Muscle layer of colon (tissue), 2 donors: Measurements from ENCODE around the gene DNLZ.

ENCODE experiments used
- H3K27ac ChIP-seq: one replicate; pipeline ENCODE4 v1.7.0; 2013; ENCODE audit warnings: low read depth, mild to moderate bottlenecking, low read length, moderate library complexity
- H3K27me3 ChIP-seq, 2 donors: one replicate each; pipeline ENCODE4 v1.7.0; 2013; ENCODE audit warnings: low read length in 2 of 2, mild to moderate bottlenecking in 2 of 2; ENCODE audit not compliant: insufficient read depth in 2 of 2, control insufficient read depth in 1 of 2
- H3K36me3 ChIP-seq: one replicate; pipeline ENCODE4 v1.7.0; 2013; ENCODE audit warnings: mild to moderate bottlenecking, low read length; ENCODE audit not compliant: insufficient read depth
- H3K4me1 ChIP-seq: one replicate; pipeline ENCODE4 v1.7.0; 2013; ENCODE audit warnings: mild to moderate bottlenecking, low read length; ENCODE audit not compliant: insufficient read depth
- H3K4me3 ChIP-seq, 2 donors: one replicate each; pipeline ENCODE4 v1.7.0; 2013; ENCODE audit warnings: low read length in 2 of 2, low read depth in 1 of 2, mild to moderate bottlenecking in 1 of 2, moderate library complexity in 1 of 2
- H3K9ac ChIP-seq: one replicate; pipeline ENCODE4 v1.7.0; 2013; ENCODE audit warnings: low read length
- H3K9me3 ChIP-seq: one replicate; pipeline ENCODE4 v1.7.0; 2013; ENCODE audit warnings: mild to moderate bottlenecking, low read length
- donor health status: abdominal sarcoma.
- donor health status: Adenocarcinoma of cecum.

The DNLZ gene

DNA sequence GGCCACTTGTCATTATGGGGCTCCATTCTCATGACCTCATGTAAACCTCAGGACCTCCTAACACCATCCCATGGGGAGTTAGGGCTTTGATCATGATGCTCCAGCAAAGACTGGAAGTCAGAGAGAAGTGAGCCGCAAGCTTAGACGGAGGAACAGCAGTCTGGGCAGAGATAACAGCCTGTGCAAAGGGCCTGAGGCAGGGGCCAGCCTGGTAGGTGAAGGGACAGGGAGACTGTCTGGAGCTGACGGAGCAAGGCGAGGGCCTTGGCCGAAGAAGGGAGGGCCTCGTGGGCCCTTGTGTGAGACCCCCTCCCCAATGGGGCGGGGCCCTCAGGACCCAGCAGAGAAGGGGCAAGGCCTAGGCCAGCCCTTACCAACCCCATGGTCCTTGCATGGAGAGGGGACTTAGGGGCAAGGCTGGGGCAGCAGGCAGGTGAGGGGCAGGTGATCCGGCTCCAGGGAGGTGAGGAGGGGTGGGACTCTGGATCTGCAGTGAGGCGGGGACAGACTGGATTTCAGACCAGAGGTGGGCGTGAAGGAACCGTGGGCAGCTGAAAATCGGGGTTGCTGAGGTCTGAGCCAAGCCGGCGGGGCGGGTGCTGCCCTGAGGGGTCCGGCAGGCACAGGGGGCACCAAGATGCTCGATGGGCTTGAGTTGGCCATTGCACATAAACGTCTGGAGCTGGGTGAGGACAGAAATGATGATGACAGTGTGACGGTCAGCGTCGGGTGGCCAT lies 18.8 kb downstream of the DNLZ start:
- Histone ChIP-seq H3K9me3 (no peaks in the 10 kb centered on the region), H3K4me1 (peaks cover 12% of the 10 kb centered on the region), H3K27me3 (no peaks in the 10 kb centered on the region), H3K27ac (no peak overlapping the region), H3K4me3 (no peak overlapping the region), H3K36me3 (no peaks in the 10 kb centered on the region), H3K9ac (no peak overlapping the region)

DNA sequence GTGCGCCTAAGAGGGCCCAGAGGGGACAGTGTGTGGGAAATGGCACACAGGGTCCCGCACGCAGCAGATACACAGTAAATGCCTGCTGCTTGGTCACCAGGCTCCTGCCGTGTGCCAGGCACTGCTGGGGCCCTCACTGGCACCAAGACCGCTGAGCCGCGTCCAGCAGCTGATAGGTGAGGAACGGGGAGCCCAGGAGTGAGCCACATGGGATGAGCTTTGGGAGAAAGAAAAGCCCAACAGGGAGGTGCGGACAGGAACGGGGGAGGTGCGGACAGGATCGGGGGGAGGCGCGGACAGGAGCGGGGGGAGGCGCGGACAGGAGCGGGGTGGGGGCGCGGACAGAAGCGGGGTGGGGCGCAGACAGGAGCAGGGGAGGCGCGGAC lies 19.7 kb downstream of the DNLZ start:
- Histone ChIP-seq H3K4me3 (no peak overlapping the region), H3K9me3 (no peaks in the 10 kb centered on the region), H3K4me1 (peaks cover 12% of the 10 kb centered on the region), H3K27ac (no peak overlapping the region), H3K9ac (no peak overlapping the region), H3K36me3 (no peaks in the 10 kb centered on the region), H3K27me3 (no peaks in the 10 kb centered on the region)

DNA sequence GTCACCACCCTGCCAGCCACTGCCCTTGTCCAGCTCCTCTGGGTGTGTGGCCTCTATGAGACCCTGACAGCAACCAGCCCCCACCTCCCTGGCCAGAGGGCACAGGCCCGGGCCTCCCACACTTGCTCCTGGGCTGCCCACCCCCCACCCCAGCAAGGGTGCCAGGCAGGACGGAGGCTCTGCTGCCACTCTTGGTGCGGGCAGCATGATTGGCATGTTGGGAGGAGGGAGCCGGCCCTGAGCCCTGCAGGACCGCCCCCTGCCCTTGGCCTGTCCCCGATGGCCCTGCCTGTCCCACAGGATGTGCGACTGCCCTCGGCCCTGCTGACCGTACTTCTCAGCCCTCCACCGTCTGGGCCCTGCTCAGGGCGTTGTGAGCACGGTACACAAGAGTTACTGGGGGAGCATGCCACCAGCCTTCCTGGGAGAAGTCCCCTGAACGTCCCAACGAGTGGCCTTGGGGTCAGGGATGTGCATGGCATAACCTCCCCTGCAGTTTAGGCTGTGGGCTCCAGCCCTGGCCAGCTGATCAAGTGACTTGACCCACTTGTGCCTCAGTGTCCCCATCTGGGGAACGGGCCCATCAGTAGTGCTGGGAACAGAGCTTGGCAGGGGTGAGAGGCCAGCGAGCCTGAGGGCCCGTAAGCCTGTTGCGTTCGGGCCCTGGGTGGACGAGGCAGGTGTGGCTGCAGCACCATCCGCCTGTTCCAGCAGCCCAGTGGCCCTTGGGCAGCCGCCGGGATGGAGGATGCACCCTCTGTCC lies 20.2 kb downstream of the DNLZ start:
- Histone ChIP-seq H3K9ac (no peak overlapping the region), H3K27ac (no peak overlapping the region), H3K27me3 (no peaks in the 10 kb centered on the region)

DNA sequence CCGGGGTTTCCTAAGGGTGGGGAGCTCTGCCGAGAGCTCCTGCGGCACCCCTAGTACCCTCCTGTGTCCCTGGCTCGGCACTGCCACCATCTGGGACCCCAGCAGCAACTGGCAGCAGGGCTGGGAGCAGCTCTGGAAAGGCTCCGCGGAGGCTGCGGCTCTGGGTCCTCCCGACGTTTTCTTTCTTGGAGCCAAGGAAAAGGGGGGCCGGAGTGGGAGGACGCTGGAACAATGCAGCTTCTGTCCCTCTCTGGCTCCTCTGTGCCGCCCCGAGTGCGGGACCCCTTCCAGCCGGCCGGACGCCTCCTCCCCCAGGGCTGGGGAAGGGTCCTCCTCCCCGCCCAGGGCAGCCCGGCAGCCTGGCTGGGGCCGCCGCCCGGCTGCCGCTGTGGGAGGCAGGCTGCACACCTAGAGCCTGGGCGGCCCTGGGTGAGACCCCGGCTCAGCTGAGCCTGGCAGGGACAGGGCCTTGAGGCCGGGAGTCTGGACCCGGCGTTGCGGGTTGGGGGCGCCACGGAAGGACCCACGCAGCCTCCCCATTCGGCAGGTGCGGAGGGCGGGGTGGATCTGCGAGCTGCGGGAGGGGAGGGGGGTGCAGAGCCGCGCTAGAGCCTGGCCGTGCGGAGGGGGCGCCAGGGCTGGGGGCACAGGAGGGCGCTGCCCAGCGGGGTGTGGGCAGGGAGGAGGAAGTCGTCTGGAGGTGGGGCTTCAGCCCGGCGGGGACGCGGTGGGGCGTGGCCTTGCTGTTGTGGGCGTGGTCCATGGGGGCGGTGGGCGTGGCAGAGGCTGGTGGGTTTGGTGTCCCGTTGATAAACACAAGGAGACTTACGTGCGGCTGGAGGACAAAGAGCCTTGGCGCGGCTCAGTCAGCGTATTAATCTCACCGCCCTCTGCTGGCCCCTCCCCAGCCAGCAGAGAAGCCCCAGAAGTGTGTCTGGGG lies 21.1 kb downstream of the DNLZ start:
- H3K27ac ChIP-seq: no peak overlapping the region
- H3K9ac ChIP-seq: peak overlapping the region; percentile 15
- peaks cover 12% of the 10 kb centered on the region for H3K4me1 ChIP-seq
- no peaks in the 10 kb centered on the region for H3K36me3 ChIP-seq
- no peaks in the 10 kb centered on the region for H3K27me3 ChIP-seq
- H3K9me3 ChIP-seq: no peaks in the 10 kb centered on the region
- peak overlapping the region; percentile 45 to 63 for H3K4me3 ChIP-seq

More for the DNA sequence above, 20.2 kb downstream of the DNLZ start:
- no peaks in the 10 kb centered on the region for H3K36me3 ChIP-seq
- peak overlapping the region in 1 of 2 donors; percentile 45 for H3K4me3 ChIP-seq
- H3K4me1 ChIP-seq: peaks cover 12% of the 10 kb centered on the region
- H3K9me3 ChIP-seq: no peaks in the 10 kb centered on the region

- peak overlapping the region; percentile 45 to 63 for H3K4me3 ChIP-seq
- no peaks in the 10 kb centered on the region for H3K27me3 ChIP-seq
- peaks cover 12% of the 10 kb centered on the region for H3K4me1 ChIP-seq
- H3K9me3 ChIP-seq: no peaks in the 10 kb centered on the region
- H3K27ac ChIP-seq: no peak overlapping the region
- no peaks in the 10 kb centered on the region for H3K36me3 ChIP-seq
- peak overlapping the region; percentile 15 for H3K9ac ChIP-seq
Observed at GRCh38 chr9:136341769-136342168, 21.8 kb downstream of the DNLZ start.

DNA sequence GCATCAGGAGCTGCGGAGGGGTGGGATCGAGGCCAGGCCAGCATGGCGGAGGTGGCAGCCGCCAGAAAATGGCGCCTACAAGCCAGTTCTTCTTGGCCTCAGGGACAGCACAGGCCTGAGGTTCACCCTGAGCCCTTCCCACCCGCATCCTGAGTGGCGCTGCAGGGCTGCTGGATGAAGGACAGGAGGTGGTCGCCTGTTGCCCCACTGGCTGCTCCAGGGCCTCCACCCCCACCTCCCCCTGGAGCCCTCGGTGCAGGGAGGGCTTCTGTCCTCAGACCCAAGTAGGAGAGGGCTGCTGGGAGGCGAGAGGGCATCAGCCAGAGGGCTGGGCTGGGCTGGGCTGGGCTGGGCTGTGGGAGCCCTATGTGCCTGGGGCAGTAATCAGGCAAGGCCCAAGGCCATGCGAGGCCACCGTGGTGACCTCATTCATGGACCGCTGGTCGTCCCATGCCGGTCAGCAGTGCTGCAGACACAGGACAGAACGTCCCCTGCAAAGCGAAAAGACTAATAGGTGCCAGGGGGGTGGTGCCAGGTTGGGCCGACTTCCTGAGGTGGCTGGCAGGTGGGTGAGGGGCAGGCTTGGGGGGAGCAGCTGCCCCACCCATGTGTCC lies 22.4 kb downstream of the DNLZ start:
- Histone ChIP-seq H3K27me3 (no peaks in the 10 kb centered on the region), H3K36me3 (no peaks in the 10 kb centered on the region), H3K9ac (no peak overlapping the region), H3K4me1 (peaks cover 12% of the 10 kb centered on the region), H3K9me3 (no peaks in the 10 kb centered on the region), H3K4me3 (no peak overlapping the region), H3K27ac (no peak overlapping the region)

DNA sequence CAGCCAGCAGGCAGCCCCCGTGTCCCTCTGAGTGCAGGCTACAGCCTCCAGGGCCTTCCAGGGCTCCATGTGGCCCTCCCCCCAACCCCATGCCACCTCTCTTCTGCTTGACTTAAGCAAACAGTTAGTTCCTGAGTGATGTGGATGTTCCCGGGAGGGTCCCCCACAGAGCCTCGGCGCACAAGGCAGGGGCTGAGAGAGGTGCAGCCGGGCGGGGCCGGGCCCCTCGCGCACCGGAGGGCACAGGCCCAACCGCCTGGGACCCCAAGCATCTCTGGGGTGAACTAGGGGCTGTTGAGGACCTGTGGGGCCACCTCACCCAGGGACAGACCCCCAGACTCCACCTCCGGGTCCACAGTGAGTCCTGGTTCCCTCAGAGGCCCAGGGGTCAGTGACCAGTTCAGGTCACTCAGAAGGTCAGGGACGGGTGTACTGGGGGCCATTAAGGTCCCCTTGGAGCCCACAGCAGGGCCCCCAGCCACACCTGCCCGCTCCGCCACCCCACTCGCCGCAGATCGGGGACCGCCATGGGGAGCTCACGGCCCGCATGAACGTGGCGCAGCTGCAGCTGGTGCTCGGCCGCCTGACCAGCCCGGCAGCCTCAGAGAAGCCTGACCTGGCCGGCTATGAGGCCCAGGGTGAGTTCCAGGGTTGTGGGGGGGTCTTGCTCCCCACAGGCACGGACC lies 23.0 kb downstream of the DNLZ start:
- Histone ChIP-seq H3K9ac (no peak overlapping the region), H3K27me3 (no peaks in the 10 kb centered on the region), H3K27ac (no peak overlapping the region), H3K9me3 (no peaks in the 10 kb centered on the region), H3K36me3 (no peaks in the 10 kb centered on the region), H3K4me1 (peaks cover 12% of the 10 kb centered on the region), H3K4me3 (no peak overlapping the region)

DNA sequence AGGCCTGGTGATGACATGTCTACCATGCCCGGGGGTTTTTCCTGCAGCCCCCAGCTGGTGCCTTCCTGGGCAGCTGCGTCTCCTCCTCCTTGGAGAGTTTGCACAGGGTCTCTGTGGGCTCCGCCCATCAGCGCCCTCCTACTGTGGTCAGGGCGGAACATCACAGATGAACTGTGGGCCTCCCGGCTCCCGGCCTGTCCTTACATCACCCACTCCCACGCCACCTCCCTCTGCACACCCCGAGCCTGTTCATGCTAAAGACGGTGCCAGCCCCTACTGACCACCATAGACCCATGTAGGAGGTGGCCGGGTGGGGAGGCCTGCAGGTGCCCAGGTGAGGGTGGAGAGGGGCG lies 23.6 kb downstream of the DNLZ start:
- H3K9ac ChIP-seq: no peak overlapping the region
- H3K27me3 ChIP-seq: no peaks in the 10 kb centered on the region
- H3K36me3 ChIP-seq: no peaks in the 10 kb centered on the region
- H3K9me3 ChIP-seq: no peaks in the 10 kb centered on the region
- H3K27ac ChIP-seq: no peak overlapping the region
- peaks cover 12% of the 10 kb centered on the region for H3K4me1 ChIP-seq
- H3K4me3 ChIP-seq: no peak overlapping the region

DNA sequence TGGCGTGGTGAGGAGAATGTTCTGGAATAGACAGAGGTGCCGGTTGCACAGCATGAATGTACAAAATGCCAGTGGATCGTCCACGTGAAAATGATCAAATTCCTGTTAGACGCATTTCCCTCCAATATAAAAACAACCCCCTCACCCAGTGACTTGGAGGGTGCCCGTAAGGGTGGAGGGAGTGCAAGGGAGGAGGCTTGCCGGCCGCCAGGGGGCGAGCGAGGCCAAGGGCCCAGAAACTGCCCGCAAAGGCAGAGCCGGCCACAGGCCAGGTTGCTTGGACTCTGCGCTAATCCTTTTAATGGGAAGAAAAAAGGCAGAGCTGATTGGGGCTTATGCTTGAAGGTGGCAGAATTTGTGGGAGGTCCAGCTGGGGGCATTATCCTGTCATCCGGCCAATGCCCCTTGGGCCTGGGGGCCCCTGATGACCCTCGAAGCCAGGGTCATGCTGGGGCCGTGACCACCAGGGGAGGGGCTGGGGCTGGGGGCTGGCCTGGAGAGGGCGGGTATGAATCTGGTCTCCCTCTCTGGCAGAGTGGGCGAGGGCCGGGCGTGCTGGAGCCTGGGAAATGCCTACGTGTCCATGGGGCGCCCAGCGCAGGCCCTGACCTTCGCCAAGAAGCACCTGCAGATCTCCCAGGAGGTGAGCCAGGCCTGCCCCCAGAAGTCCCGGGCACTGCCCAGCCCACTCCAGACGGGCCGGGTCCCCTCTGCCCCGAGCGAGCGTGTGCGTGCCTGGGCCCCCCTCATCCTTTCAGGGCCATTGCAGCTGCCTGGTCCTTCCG lies 24.2 kb downstream of the DNLZ start:
- Histone ChIP-seq H3K4me3 (no peak overlapping the region), H3K36me3 (no peaks in the 10 kb centered on the region), H3K9me3 (no peaks in the 10 kb centered on the region), H3K9ac (no peak overlapping the region), H3K27me3 (no peaks in the 10 kb centered on the region), H3K4me1 (peaks cover 12% of the 10 kb centered on the region), H3K27ac (no peak overlapping the region)

- no peak overlapping the region for H3K27ac ChIP-seq
- H3K4me3 ChIP-seq: no peak overlapping the region
- no peak overlapping the region for H3K9ac ChIP-seq
- no peaks in the 10 kb centered on the region for H3K27me3 ChIP-seq
- no peaks in the 10 kb centered on the region for H3K36me3 ChIP-seq
- no peaks in the 10 kb centered on the region for H3K9me3 ChIP-seq
- peaks cover 12% of the 10 kb centered on the region for H3K4me1 ChIP-seq
Observed at GRCh38 chr9:136338511-136338910, 25.0 kb downstream of the DNLZ start.
